GM12891 (cell line): ENCODE measurements around the gene MRPL4.

Source experiments
- POLR2A ChIP-seq: IDR thresholded peaks from 2 replicates; pipeline ENCODE4 v1.6.1; 2011; ENCODE audit warnings: low read depth, low read length, control low read depth
- POLR2AphosphoS5 ChIP-seq: IDR thresholded peaks from 2 replicates; pipeline ENCODE4 v1.6.1; 2011; ENCODE audit warnings: low read depth, low read length, control low read depth
- SPI1 ChIP-seq: IDR thresholded peaks from 2 replicates; pipeline ENCODE4 v1.6.1; 2011; ENCODE audit warnings: low read depth, low read length, control low read depth

DNA sequence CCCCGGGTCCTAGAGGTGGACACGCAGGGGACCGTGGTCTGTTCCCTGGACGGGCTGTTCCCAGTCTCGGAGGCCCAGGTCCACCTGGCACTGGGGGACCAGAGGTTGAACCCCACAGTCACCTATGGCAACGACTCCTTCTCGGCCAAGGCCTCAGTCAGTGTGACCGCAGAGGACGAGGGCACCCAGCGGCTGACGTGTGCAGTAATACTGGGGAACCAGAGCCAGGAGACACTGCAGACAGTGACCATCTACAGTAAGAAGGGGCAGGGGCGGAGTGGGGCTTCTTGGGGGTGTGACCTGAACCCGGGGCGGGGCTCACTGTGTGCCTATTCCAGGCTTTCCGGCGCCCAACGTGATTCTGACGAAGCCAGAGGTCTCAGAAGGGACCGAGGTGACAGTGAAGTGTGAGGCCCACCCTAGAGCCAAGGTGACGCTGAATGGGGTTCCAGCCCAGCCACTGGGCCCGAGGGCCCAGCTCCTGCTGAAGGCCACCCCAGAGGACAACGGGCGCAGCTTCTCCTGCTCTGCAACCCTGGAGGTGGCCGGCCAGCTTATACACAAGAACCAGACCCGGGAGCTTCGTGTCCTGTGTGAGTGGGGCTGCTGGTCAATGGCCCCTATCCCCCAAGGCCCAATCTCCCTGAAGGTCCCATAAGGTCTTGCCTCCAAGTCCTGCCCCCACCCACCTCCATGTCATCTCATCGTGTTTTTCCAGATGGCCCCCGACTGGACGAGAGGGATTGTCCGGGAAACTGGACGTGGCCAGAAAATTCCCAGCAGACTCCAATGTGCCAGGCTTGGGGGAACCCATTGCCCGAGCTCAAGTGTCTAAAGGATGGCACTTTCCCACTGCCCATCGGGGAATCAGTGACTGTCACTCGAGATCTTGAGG, 32.3 kb downstream of the MRPL4 start:
- no peak; the same call in 1 of the 2 replicates for TF ChIP-seq POLR2A
- peak; percentile 38; the same call in 1 of the 2 replicates for TF ChIP-seq POLR2AphosphoS5
- TF ChIP-seq SPI1, result no peak
